Measurements from ENCODE around the gene MZT2B. TPM values are rescaled to one million over a fixed set of nuclear protein-coding genes. Genes with fewer than 3 reads are reported as not detected.
A peak's percentile ranks its signal among the peaks of the same experiment; 100 is the strongest.
"Not testable (repeated sequence)": the region's sequence is repeated elsewhere in the genome, so short reads cannot be mapped to it uniquely, and the experiment has no call there.

The MZT2B gene, protein sequence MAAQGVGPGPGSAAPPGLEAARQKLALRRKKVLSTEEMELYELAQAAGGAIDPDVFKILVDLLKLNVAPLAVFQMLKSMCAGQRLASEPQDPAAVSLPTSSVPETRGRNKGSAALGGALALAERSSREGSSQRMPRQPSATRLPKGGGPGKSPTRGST
- 100 to 1,000 TPM; 326 to 373 TPM for total RNA-seq

GRCh38 chr2:130181880-130182682, at the start of gene MZT2B:
TSS of gene MZT2B (plus strand) at chr2:130182262. CDS start at chr2:130182283, 21 bp downstream.
- H3K27me3 Mint-ChIP-seq, H3K4me1 Mint-ChIP-seq, H3K9me3 Mint-ChIP-seq: not testable (repeated sequence)
- H3K36me3 Mint-ChIP-seq (ENCODE audit: low read depth) = peaks cover 67% of the 10 kb centered on the region
- peak within 1 kb of the TSS; percentile 86 for H3K27ac Mint-ChIP-seq
- peak within 1 kb of the TSS; percentile 86 for H3K4me3 Mint-ChIP-seq
- peak; percentile 90 for ATAC-seq (replicated peaks)

DNA sequence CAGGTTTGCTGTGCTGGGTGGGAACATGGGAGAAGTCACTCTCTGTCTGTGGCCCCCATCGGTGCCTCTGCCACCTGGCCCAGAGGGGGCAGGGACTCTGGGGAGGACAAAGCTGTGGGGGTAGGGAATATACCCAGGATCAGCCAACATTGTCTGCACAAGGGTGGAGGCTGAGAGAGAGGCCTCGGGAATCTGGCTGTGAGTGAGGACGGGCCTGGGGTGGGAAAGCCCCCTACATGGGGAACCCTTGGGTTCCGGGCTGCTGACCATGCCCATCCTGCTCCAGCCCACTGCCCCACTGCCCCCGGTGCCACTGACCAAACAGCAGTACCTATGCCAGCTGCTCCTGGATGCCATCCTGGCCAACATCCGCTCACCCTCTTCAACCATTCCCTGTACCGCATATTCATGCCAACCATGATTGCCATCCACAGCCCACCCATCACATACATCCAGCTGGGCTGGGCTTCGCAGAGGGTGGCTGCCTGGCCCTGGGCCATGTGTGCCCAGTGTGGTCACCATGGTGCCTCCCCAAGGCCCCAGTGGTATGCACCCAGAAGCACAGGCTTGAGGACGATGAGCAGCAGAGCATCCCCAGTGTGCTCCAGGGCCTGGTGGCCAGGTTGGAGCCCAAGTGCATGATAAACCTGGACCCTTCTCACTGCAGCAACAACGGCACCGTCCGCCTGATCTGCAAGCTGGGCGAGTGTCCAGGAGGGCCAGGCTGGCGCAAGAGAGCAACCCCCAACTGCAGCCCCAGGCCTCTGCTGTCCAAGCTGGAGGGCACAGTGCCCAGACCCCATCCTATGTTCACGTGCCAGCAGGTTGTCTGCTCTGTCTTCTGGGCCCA, 46.1 kb upstream of the MZT2B start:
- no peaks in the 10 kb centered on the region for H3K27me3 Mint-ChIP-seq
- no peaks in the 10 kb centered on the region for H3K9me3 Mint-ChIP-seq
- no peaks in the 10 kb centered on the region for H3K4me1 Mint-ChIP-seq
- no peak for ATAC-seq (replicated peaks)
- no peak overlapping the region for H3K27ac Mint-ChIP-seq
- no peak overlapping the region for H3K4me3 Mint-ChIP-seq
- H3K36me3 Mint-ChIP-seq (ENCODE audit: low read depth) = no peaks in the 10 kb centered on the region

GRCh38 chr2:130136546-130136945, 45.5 kb upstream of the MZT2B start:
- not testable (repeated sequence) for H3K27me3 Mint-ChIP-seq; H3K4me3 Mint-ChIP-seq; H3K27ac Mint-ChIP-seq; ATAC-seq (replicated peaks); H3K36me3 Mint-ChIP-seq (ENCODE audit: low read depth); H3K4me1 Mint-ChIP-seq; H3K9me3 Mint-ChIP-seq

DNA sequence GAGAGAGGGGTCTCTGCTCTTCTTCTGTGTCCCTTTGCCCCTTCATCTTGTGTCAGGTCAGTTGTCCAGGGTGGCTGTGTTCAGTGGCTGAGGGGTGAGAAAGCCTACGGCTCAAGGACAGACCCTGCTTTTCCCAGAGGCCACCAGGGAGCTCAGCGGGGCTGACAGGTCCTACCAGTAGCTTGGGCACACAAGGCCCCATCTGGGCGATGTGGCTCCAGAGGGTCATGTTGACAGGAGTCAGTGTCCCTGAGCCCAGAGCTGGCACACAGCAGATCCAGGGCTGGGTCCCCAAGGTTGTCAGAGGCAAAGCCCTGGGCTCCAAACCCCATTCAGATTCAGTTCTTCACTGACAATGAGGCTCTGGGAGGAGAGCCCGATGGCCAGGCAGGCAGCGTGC, 44.9 kb upstream of the MZT2B start:
- ATAC-seq (replicated peaks); H3K27ac Mint-ChIP-seq; H3K36me3 Mint-ChIP-seq (ENCODE audit: low read depth); H3K4me3 Mint-ChIP-seq; H3K4me1 Mint-ChIP-seq; H3K9me3 Mint-ChIP-seq; H3K27me3 Mint-ChIP-seq: not testable (repeated sequence)

DNA sequence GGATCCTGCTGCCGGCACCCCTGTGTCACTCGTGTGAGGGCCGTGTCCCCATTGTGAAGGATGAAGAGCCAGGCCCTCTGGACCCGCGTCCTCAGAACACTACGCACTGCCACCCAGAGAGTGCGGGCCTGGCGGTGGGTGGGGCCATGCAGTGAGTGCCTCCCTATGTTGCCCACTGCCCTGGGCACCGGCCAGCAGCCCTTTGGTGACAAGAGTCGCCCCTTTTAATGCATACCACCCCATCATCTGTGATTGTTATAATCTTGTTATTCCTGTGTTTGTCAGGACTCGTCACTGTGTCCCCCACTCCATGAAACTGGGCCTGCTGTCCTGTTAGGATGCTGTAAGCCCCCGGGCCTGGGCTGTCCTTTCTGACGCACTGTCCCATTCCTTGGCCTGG, 43.7 kb upstream of the MZT2B start:
- H3K27ac Mint-ChIP-seq; H3K36me3 Mint-ChIP-seq (ENCODE audit: low read depth); H3K4me1 Mint-ChIP-seq; H3K4me3 Mint-ChIP-seq; H3K27me3 Mint-ChIP-seq; H3K9me3 Mint-ChIP-seq; ATAC-seq (replicated peaks): not testable (repeated sequence)

GRCh38 chr2:130138841-130139251, 43.2 kb upstream of the MZT2B start:
- ATAC-seq (replicated peaks); H3K27ac Mint-ChIP-seq; H3K4me3 Mint-ChIP-seq; H3K4me1 Mint-ChIP-seq; H3K36me3 Mint-ChIP-seq (ENCODE audit: low read depth); H3K27me3 Mint-ChIP-seq; H3K9me3 Mint-ChIP-seq: not testable (repeated sequence)

- ATAC-seq (replicated peaks); H3K4me3 Mint-ChIP-seq; H3K27me3 Mint-ChIP-seq; H3K36me3 Mint-ChIP-seq (ENCODE audit: low read depth); H3K4me1 Mint-ChIP-seq; H3K27ac Mint-ChIP-seq; H3K9me3 Mint-ChIP-seq: not testable (repeated sequence)
Observed at GRCh38 chr2:130139331-130140280, 42.5 kb upstream of the MZT2B start.

- not testable (repeated sequence) for H3K4me1 Mint-ChIP-seq; H3K4me3 Mint-ChIP-seq; H3K9me3 Mint-ChIP-seq; H3K27me3 Mint-ChIP-seq; H3K36me3 Mint-ChIP-seq (ENCODE audit: low read depth); H3K27ac Mint-ChIP-seq; ATAC-seq (replicated peaks)
Observed at GRCh38 chr2:130140516-130140915, 41.5 kb upstream of the MZT2B start.

- not testable (repeated sequence) for H3K36me3 Mint-ChIP-seq (ENCODE audit: low read depth); H3K27me3 Mint-ChIP-seq; H3K4me1 Mint-ChIP-seq; H3K27ac Mint-ChIP-seq; H3K9me3 Mint-ChIP-seq; ATAC-seq (replicated peaks); H3K4me3 Mint-ChIP-seq
Observed at GRCh38 chr2:130141002-130141401, 41.1 kb upstream of the MZT2B start.

DNA sequence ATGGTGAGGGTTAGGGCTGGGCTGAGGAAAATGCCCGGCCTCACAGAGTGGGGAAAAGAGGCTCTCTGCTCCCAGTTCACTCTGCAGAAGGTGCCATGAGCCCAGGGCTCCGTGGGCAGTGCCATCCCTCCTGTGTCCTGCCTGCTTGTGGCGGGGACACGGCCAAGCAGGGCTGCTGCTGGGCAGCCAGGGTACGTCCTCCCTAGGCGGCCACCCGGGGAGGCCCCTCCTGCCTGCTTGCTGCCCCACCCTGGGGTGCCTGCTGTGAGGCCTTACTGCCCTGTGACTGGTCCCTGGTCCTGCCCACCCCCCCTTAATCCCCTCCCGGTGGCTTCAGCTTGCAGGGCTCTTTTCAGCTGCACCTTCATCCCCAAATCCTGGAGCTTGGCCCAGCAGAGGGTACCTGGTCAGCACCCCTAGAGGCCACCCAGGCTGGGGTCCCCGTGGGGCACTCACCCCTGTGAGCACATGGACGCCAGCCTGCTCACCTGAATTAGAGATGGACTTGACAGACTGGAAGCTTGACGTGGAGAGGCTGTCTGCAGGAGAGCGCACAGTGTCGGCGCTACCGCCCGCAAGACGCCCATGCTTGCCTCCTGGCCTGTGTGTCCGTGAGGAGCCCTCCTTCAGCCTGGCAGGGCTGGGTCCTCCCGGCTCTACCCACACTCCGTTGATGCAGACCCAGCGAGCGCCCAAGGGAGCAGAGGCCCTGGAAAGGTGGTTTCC, 40.3 kb upstream of the MZT2B start:
- H3K4me3 Mint-ChIP-seq; H3K9me3 Mint-ChIP-seq; H3K27ac Mint-ChIP-seq; H3K4me1 Mint-ChIP-seq; ATAC-seq (replicated peaks); H3K27me3 Mint-ChIP-seq; H3K36me3 Mint-ChIP-seq (ENCODE audit: low read depth): not testable (repeated sequence)

GRCh38 chr2:130142396-130143265, 39.4 kb upstream of the MZT2B start:
- not testable (repeated sequence) for H3K9me3 Mint-ChIP-seq; H3K36me3 Mint-ChIP-seq (ENCODE audit: low read depth); H3K27me3 Mint-ChIP-seq; H3K4me1 Mint-ChIP-seq; H3K27ac Mint-ChIP-seq; ATAC-seq (replicated peaks)
- peak overlapping the region; percentile 79 for H3K4me3 Mint-ChIP-seq

- H3K9me3 Mint-ChIP-seq; H3K36me3 Mint-ChIP-seq (ENCODE audit: low read depth); ATAC-seq (replicated peaks); H3K4me1 Mint-ChIP-seq; H3K27ac Mint-ChIP-seq; H3K27me3 Mint-ChIP-seq: not testable (repeated sequence)
- H3K4me3 Mint-ChIP-seq = peak overlapping the region; percentile 79
Observed at GRCh38 chr2:130143266-130144039, 38.6 kb upstream of the MZT2B start.
